Vagina (tissue), 2 donors: ENCODE data around the gene SLC16A1. TPM values are rescaled to one million over a fixed set of nuclear protein-coding genes. Genes with fewer than 3 reads are reported as not detected.
"Not testable (repeated sequence)": the region's sequence is repeated elsewhere in the genome, so short reads cannot be mapped to it uniquely, and the experiment has no call there.

Experiments
- DNase-seq, 2 donors: peaks; one replicate each; pipeline ENCODE4 v3.0.0-alpha.2; 2017; ENCODE audit errors: extremely low spot score in 2 of 2
- H3K27ac ChIP-seq: fragments of 200-600 bp; sonication (generic); one replicate; pipeline ENCODE4 v1.5.1; 2019
- H3K27me3 ChIP-seq: fragments of 200-600 bp; sonication (generic); one replicate; pipeline ENCODE4 v1.5.1; 2019
- H3K36me3 ChIP-seq, 2 donors: fragments of 200-600 bp; sonication (generic); one replicate each; pipeline ENCODE4 v1.5.1; 2017 to 2019
- H3K4me1 ChIP-seq: fragments of 200-600 bp; sonication (generic); one replicate; pipeline ENCODE4 v1.5.1; 2019
- H3K4me3 ChIP-seq, 2 donors: fragments of 200-600 bp; sonication (generic); 1 replicate in 1 of 2; 2 replicates in 1 of 2; pipeline ENCODE4 v1.5.1; 2016 to 2019
- H3K9me3 ChIP-seq: fragments of 200-600 bp; sonication (generic); one replicate; pipeline ENCODE4 v1.5.1; 2019
- POLR2A ChIP-seq, 2 donors: fragments of 450-650 bp; IDR thresholded peaks; one replicate each; pipeline ENCODE4 v1.6.1; 2017; ENCODE audit warnings: antibody characterized with exemption in 2 of 2, mild to moderate bottlenecking in 2 of 2, moderate library complexity in 2 of 2
- POLR2AphosphoS5 ChIP-seq, 2 donors: sonication (generic); formaldehyde crosslinking; IDR thresholded peaks; one replicate each; pipeline ENCODE4 v1.9.0; 2017; ENCODE audit warnings: antibody characterized with exemption in 2 of 2, mild to moderate bottlenecking in 2 of 2, low read depth in 1 of 2; ENCODE audit not compliant: insufficient read depth in 1 of 2
- intact Hi-C: fragments of 100-400 bp; cut with DNase I; formaldehyde crosslinking; loops from one replicate; pipeline ENCODE4 v1.15.1; 2023
- total RNA-seq: library from RNA; depleted of rRNA; stranded (reverse); fragments of >200 nt; gene quantifications from one replicate; pipeline ENCODE4 v1.2.3, GENCODE V29; 2016
- TF ChIP-seq, protein P1 (sequence below), 3 experiments: fragments of 450-650 bp in 2 of 3; fragments of 200-600 bp in 1 of 3; sonication (generic) in 1 of 3; IDR thresholded peaks; one replicate each; pipeline ENCODE4 v1.5.1; 2017 to 2019; ENCODE audit warnings: antibody characterized with exemption in 3 of 3, mild to moderate bottlenecking in 2 of 3, moderate library complexity in 2 of 3

SLC16A1 gene
- total RNA-seq, 1 donor from 2014 or later, result 12.8 TPM

DNA sequence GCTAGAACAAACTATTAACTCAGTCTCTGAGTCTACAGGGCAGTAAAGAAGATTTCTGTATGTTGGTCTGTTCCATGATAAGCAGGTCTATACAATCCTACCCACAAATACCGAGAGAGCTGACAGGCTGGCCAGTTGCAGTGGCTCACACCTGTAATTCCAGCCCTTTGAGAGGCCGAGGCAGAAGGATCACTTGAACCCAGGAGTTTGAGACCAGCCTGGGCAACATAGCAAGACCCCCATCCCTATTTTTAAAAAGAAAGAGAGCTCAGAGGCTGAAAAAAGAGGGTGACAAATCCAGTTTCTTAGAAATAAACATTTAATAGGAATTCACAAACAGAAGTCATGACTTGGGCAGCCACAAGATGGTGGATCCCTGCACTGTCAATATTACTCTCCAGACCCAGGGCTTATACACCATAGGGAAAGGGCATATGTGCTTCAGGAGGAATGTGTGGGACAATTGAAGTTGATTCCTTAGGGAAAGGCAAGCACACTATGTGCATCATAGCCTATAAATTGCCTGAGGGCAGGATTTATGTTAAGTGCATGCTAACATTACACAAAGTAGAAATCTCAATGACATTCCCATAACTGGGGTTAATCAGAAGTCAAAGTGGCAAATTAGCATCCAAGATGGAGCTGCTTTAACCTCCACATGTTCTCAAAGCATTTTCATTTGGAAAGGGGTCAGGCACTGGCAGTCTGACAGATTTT, 66.8 kb downstream of the SLC16A1 start:
- Histone ChIP-seq H3K27ac (no peak overlapping the region), H3K9me3 (no peaks in the 10 kb centered on the region), H3K4me3 (no peak overlapping the region), H3K4me1 (no peaks in the 10 kb centered on the region), H3K27me3 (no peaks in the 10 kb centered on the region), H3K36me3 (no peaks in the 10 kb centered on the region)
- intact Hi-C loops, result loop anchor here (10.0 kb wide), 2 partner anchors 66 to 156 kb away; partner anchors contain the start of gene SLC16A1
- no peak for DNase-seq
- TF ChIP-seq POLR2AphosphoS5 (IDR thresholded peaks at IDR 0.05; ENCODE audit: insufficient read depth in 1 of 2, low read depth in 1 of 2), result no peak
- TF ChIP-seq, protein P1, sequence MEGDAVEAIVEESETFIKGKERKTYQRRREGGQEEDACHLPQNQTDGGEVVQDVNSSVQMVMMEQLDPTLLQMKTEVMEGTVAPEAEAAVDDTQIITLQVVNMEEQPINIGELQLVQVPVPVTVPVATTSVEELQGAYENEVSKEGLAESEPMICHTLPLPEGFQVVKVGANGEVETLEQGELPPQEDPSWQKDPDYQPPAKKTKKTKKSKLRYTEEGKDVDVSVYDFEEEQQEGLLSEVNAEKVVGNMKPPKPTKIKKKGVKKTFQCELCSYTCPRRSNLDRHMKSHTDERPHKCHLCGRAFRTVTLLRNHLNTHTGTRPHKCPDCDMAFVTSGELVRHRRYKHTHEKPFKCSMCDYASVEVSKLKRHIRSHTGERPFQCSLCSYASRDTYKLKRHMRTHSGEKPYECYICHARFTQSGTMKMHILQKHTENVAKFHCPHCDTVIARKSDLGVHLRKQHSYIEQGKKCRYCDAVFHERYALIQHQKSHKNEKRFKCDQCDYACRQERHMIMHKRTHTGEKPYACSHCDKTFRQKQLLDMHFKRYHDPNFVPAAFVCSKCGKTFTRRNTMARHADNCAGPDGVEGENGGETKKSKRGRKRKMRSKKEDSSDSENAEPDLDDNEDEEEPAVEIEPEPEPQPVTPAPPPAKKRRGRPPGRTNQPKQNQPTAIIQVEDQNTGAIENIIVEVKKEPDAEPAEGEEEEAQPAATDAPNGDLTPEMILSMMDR (IDR thresholded peaks at IDR 0.05), result no peak
- TF ChIP-seq POLR2A (IDR thresholded peaks at IDR 0.05), result no peak

- Histone ChIP-seq H3K27me3 (no peaks in the 10 kb centered on the region), H3K9me3 (no peaks in the 10 kb centered on the region), H3K27ac (no peak overlapping the region), H3K4me1 (no peaks in the 10 kb centered on the region), H3K36me3 (no peaks in the 10 kb centered on the region), H3K4me3 (no peak overlapping the region)
- intact Hi-C loops, result loop anchor here (10.0 kb wide), 2 partner anchors 66 to 156 kb away; partner anchors contain the start of gene SLC16A1
- DNase-seq, result no peak
- TF ChIP-seq POLR2AphosphoS5 (IDR thresholded peaks at IDR 0.05; ENCODE audit: insufficient read depth in 1 of 2, low read depth in 1 of 2), result no peak
- TF ChIP-seq, protein P1 (IDR thresholded peaks at IDR 0.05), result no peak
- no peak for TF ChIP-seq POLR2A (IDR thresholded peaks at IDR 0.05)
Measured at GRCh38 chr1:112888630-112889029, 67.4 kb downstream of the SLC16A1 start.

DNA sequence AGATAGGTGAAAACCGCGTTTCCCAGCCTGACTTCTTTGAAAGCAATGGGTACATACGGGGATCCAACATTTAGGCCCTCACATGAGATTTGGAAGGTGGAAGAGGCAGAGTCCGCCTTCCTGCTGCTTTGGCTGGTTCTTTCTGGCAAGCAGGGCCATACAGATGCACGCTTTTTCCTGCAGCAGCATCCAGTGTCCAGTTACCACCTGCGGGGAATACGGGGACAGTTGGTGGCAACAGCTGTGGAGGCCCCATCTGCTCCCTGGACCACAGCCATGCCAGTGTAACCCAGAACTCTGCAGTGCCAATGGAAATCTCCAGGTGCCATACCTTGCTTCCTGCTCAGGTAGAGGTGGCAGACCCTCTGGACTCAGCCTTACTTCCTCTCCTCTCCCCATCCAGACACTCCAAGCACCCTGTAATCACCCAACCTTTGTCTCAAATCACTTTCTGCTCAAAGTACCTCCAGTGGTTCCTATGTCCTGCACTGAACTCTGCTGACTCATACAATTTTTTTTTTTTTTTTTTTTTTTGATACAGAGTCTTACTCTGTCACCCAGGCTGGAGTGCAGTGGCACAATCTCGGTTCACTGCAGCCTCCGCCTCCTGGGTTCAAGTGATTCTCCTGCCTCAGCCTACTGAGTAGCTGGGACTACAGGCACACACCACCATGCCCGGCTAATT, 68.3 kb downstream of the SLC16A1 start:
- H3K4me3 ChIP-seq, result no peak overlapping the region
- intact Hi-C loops, result loop anchor here (10.0 kb wide), 2 partner anchors 67 to 157 kb away; partner anchors contain the start of gene SLC16A1
- no peak for DNase-seq
- H3K4me1 ChIP-seq, result no peaks in the 10 kb centered on the region
- H3K36me3 ChIP-seq, result no peaks in the 10 kb centered on the region
- no peaks in the 10 kb centered on the region for H3K27me3 ChIP-seq
- TF ChIP-seq POLR2A (IDR thresholded peaks at IDR 0.05) (no peak), POLR2AphosphoS5 (IDR thresholded peaks at IDR 0.05; ENCODE audit: insufficient read depth in 1 of 2, low read depth in 1 of 2) (no peak)
- TF ChIP-seq, protein P1 (IDR thresholded peaks at IDR 0.05), result no peak
- H3K9me3 ChIP-seq, result no peaks in the 10 kb centered on the region
- H3K27ac ChIP-seq, result no peak overlapping the region

GRCh38 chr1:112884996-112885395, 71.0 kb downstream of the SLC16A1 start:
- not testable (repeated sequence) for H3K27me3 ChIP-seq, H3K27ac ChIP-seq, H3K9me3 ChIP-seq, H3K4me1 ChIP-seq, DNase-seq, H3K4me3 ChIP-seq, H3K36me3 ChIP-seq
- intact Hi-C loops, result loop anchor here (10.0 kb wide), 2 partner anchors 70 to 160 kb away; partner anchors contain the start of gene SLC16A1

GRCh38 chr1:112882271-112882744, 73.7 kb downstream of the SLC16A1 start:
- H3K36me3 ChIP-seq, result no peaks in the 10 kb centered on the region
- TF ChIP-seq, protein P1 (IDR thresholded peaks at IDR 0.05), result no peak
- TF ChIP-seq POLR2AphosphoS5 (IDR thresholded peaks at IDR 0.05; ENCODE audit: insufficient read depth in 1 of 2, low read depth in 1 of 2), result no peak
- no peak for TF ChIP-seq POLR2A (IDR thresholded peaks at IDR 0.05)
- intact Hi-C loops, result loop anchor here (10.0 kb wide), 2 partner anchors 72 to 162 kb away; partner anchors contain the start of gene SLC16A1
- no peak for DNase-seq
- H3K9me3 ChIP-seq, result no peaks in the 10 kb centered on the region
- no peak overlapping the region for H3K27ac ChIP-seq
- no peaks in the 10 kb centered on the region for H3K27me3 ChIP-seq
- peaks cover 5% of the 10 kb centered on the region for H3K4me1 ChIP-seq
- H3K4me3 ChIP-seq, result no peak overlapping the region
